A673 (cell line): ENCODE results near the gene KRTAP5-2. TPM values are rescaled to one million over a fixed set of nuclear protein-coding genes. Genes with fewer than 3 reads are reported as not detected.
"Not testable (repeated sequence)": the region's sequence is repeated elsewhere in the genome, so short reads cannot be mapped to it uniquely, and the experiment has no call there.

ENCODE experiments used
- BruUV-seq: library from RNA; stranded (reverse); fragments of 400-500 nt; replicated peaks from 2 replicates; lab custom pipeline; 2021; lab: Mats Ljungman, UMichigan
- CTCF ChIA-PET: fragments of 300-600 bp; sonication (Branson Sonifier 250); formaldehyde crosslinking; loops from one replicate; lab custom pipeline; 2022; ENCODE audit warnings: antibody characterized with exemption; lab: Charles Lee
- POLR2A ChIA-PET: fragments of 300-600 bp; sonication (Branson Sonifier 250); formaldehyde crosslinking; loops from one replicate; lab custom pipeline; 2022; ENCODE audit warnings: antibody characterized with exemption; ENCODE audit not compliant: low non-redundant PET; lab: Charles Lee
- DNase-seq: peaks from one replicate; pipeline ENCODE4 v3.0.0-alpha.2; 2015; ENCODE audit warnings: low spot score
- H3K27ac ChIP-seq: fragments of 200-600 bp; sonication (generic); 2 replicates; pipeline ENCODE4 v1.5.1; 2016; ENCODE audit warnings: mixed run types, low read depth, mild to moderate bottlenecking, mixed read lengths, antibody characterized with exemption, low read length; ENCODE audit not compliant: poor library complexity, severe bottlenecking
- H3K27me3 ChIP-seq: fragments of 200-600 bp; sonication (generic); replicated peaks from 2 replicates; pipeline ENCODE4 v1.6.1; 2017; ENCODE audit warnings: mixed run types, low read depth, mild to moderate bottlenecking, mixed read lengths, antibody characterized with exemption, low read length; ENCODE audit not compliant: insufficient read depth, poor library complexity
- H3K36me3 ChIP-seq: fragments of 200-600 bp; sonication (generic); 2 replicates; pipeline ENCODE4 v1.6.1; 2016; ENCODE audit warnings: mixed run types, mild to moderate bottlenecking, mixed read lengths, antibody characterized with exemption, low read length; ENCODE audit not compliant: insufficient read depth, poor library complexity, severe bottlenecking
- H3K4me1 ChIP-seq: fragments of 200-600 bp; sonication (generic); 2 replicates; pipeline ENCODE4 v1.6.1; 2017; ENCODE audit warnings: mixed run types, mild to moderate bottlenecking, mixed read lengths, antibody characterized with exemption, low read length; ENCODE audit not compliant: insufficient read depth, poor library complexity, severe bottlenecking
- H3K4me3 ChIP-seq: fragments of 200-600 bp; sonication (generic); 2 replicates; pipeline ENCODE4 v1.5.1; 2016; ENCODE audit warnings: low read depth, mixed run types, mild to moderate bottlenecking, mixed read lengths, low read length; ENCODE audit not compliant: poor library complexity, severe bottlenecking
- H3K9me3 ChIP-seq: fragments of 200-600 bp; sonication (generic); 2 replicates; pipeline ENCODE4 v1.6.1; 2016; ENCODE audit warnings: mixed run types, low read depth, mild to moderate bottlenecking, mixed read lengths, antibody characterized with exemption, low read length; ENCODE audit not compliant: poor library complexity, severe bottlenecking
- CTCF ChIP-seq: fragments of 300-800, 200-600 bp; sonication (generic); conservative IDR thresholded peaks from 2 replicates; pipeline ENCODE4 v1.5.1; 2017; ENCODE audit warnings: low read depth, mild to moderate bottlenecking, antibody characterized with exemption, low read length, moderate library complexity, mixed read lengths
- EZH2 ChIP-seq: fragments of 200-600 bp; sonication (generic); IDR thresholded peaks from 2 replicates; pipeline ENCODE4 v1.6.1; 2017; ENCODE audit warnings: borderline replicate concordance, low read depth, mild to moderate bottlenecking, mixed read lengths, antibody characterized with exemption, low read length; ENCODE audit not compliant: poor library complexity, severe bottlenecking
- intact Hi-C: fragments of 100-400 bp; cut with micrococcal nuclease; formaldehyde crosslinking; loops from one replicate; pipeline ENCODE4 v1.10.0; 2022; ENCODE audit not compliant: unreplicated experiment
- total RNA-seq: library from RNA; stranded (reverse); gene quantifications from 2 replicates; pipeline ENCODE4 v1.2.3, GENCODE V29; 2021

Gene KRTAP5-2
- total RNA-seq, 1 experiment from 2014 or later, result not detected

- DNase-seq, result no peak
- Histone ChIP-seq H3K27me3 (no peaks in the 10 kb centered on the region), H3K4me1 (no peaks in the 10 kb centered on the region), H3K4me3 (no peak overlapping the region), H3K9me3 (no peaks in the 10 kb centered on the region), H3K36me3 (no peaks in the 10 kb centered on the region), H3K27ac (no peak overlapping the region)
- no TSS peak for BruUV-seq
- TF ChIP-seq EZH2 (no peak), CTCF (no peak)
- intact Hi-C loops, result no loop called here
- POLR2A ChIA-PET, result no interaction called here
- CTCF ChIA-PET, result no interaction called here
Observed at GRCh38 chr11:1618231-1618630, 20.1 kb upstream of the KRTAP5-2 start.

DNA sequence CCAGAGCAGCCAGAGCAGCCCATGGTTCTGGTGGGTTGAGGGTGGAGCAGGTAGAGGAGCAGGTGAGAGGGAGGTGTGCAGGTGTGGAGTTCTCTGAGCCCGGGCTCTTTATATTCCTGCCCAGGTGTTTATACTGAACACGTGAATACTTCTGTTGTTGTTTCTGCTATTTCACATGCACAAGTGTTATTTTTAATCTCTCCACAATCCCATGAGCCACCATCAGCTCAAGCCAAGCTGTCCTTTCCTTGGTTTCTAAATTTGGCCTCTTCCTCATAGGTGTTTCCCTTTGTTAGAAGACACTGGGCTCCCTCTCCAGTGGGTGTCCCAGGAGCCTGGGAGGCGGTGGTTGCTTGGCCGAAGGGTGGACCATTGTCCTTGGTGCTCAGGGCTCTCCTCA lies 10.3 kb upstream of the KRTAP5-2 start, which contains the start of gene KRTAP5-3:
Gene KRTAP5-3 (minus strand): TSS at position 101 of the 400 bp plus-strand sequence. CDS start 78 bp downstream, at position 23.
- DNase-seq, result no peak
- no TSS peak for BruUV-seq
- Histone ChIP-seq H3K27ac (no peak within 1 kb of the TSS), H3K36me3 (no peaks in the 10 kb centered on the region), H3K27me3 (peaks cover 5% of the 10 kb centered on the region), H3K4me1 (no peaks in the 10 kb centered on the region), H3K4me3 (no peak within 1 kb of the TSS), H3K9me3 (no peaks in the 10 kb centered on the region)
- CTCF ChIA-PET, result no interaction called here
- intact Hi-C loops, result no loop called here
- TF ChIP-seq CTCF, result no peak
- no peak for TF ChIP-seq EZH2
- POLR2A ChIA-PET, result no interaction called here

- H3K9me3 ChIP-seq, H3K27me3 ChIP-seq, H3K36me3 ChIP-seq, H3K27ac ChIP-seq, CTCF ChIA-PET, H3K4me3 ChIP-seq, H3K4me1 ChIP-seq, DNase-seq, POLR2A ChIA-PET, intact Hi-C loops, BruUV-seq: not testable (repeated sequence)
Observed at GRCh38 chr11:1607901-1608300, 9.8 kb upstream of the KRTAP5-2 start.

DNA sequence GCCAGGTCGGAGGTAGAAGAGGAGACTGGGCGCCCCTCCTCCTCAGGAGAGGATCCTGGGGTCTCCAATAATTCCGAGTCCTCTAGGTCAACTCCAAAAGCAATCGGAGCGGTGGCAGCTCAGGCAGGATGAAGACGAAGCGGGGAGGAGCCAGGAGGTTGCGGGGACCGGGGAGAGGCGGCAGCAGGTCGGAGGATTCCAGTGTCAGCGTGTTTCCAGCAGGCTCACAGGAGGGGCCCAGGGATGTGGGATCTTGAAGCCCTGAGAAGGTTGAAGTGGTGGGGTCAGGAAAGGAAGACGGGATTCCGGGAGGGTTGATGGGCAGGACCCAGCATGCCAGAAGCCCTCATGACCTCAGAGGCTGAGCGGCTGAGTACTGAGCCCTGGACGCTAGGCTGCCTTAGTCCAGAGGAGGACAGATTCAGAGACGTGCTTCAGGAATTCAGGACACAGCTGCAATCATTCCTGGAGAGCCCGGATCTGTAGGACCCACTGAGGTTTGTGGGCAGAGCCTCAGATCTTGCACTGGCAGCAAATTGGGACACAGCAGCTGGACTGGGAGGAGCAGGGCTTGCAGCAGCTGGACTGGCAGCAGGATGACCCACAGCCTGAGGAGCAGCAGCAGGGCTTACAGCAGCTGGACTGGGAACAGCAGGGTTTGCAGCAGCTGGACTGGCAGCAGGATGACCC lies 9.2 kb upstream of the KRTAP5-2 start:
- H3K4me1 ChIP-seq, BruUV-seq, H3K36me3 ChIP-seq, H3K4me3 ChIP-seq, H3K9me3 ChIP-seq, POLR2A ChIA-PET, H3K27me3 ChIP-seq, H3K27ac ChIP-seq, intact Hi-C loops, CTCF ChIA-PET, DNase-seq: not testable (repeated sequence)

DNA sequence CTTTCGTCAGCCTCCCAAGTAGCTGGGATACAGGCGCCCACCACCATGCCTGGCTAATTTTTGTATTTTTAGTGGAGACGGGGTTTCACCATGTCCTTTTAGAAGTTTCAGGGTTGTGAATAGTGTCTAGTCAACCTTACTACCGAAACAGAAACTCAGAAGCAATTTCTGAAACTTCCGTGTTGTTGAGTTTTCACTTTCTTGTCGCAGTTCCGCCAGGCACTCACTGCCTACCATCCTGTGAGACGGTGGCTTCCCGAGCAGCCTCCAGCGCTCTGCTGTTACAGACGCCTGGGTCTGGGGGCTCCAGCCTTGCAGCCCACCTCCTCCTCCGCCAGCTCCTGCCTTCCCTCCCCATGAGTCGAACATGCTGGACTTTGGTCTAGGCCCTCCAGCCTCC lies 7.8 kb upstream of the KRTAP5-2 start:
- H3K4me1 ChIP-seq, BruUV-seq, POLR2A ChIA-PET, H3K27ac ChIP-seq, DNase-seq, H3K36me3 ChIP-seq, H3K27me3 ChIP-seq, H3K4me3 ChIP-seq, CTCF ChIA-PET, H3K9me3 ChIP-seq, intact Hi-C loops: not testable (repeated sequence)
